Embryonic facial prominence (tissue), 1 donor: ENCODE measurements around the gene SPRR1A.

Experiments
- DNase-seq: peaks from one replicate; pipeline ENCODE4 v3.0.0-alpha.2; 2016; ENCODE audit errors: extremely low spot score

SPRR1A gene, protein sequence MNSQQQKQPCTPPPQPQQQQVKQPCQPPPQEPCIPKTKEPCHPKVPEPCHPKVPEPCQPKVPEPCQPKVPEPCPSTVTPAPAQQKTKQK

DNA sequence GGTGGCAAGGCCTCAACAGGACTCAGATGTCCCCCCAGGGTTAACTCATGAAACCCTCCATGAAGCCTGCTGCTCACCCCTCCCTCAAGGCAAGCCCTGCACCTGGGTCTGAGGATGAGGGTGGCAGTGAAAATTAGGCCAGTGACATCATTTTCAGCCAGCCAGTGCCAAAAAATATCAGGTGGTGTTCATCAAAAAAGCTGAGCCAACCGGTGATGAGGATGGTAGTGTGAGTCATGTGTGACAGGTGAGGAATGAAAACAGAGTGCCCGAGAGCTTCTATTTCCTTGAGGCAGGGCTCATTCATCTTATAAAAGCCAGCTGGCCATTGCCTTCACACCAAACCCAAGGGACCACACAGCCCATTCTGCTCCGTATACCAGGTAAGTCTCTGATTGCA is at the start of gene SPRR1A:
Gene SPRR1A, plus strand, starts transcription at position 339 of the 400 bp plus-strand sequence. CDS start 1,150 bp downstream, outside the sequence.
- no peak for DNase-seq

DNA sequence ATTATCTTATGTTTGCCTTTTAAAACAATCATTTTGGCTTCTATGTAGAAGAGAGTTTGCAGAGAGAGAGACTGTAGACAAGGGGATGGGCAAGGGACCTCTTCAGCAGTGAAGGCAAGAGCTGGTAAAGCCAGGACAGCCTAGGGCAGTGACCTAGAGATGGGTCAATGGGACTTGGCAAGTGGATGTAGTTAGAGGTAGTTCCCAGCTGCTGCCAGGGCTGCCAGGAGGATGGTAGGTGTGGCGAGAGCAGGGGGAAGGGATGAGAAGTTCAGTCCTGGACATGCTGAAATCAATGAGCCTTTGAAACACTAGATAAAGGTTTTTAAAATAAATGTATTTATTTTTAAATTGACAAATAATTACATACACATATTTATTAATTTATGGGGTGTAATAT is 43.3 kb upstream of the SPRR1A start:
- DNase-seq: no peak

GRCh38 chr1:152941037-152941711 is 42.7 kb upstream of the SPRR1A start:
- no peak for DNase-seq

DNA sequence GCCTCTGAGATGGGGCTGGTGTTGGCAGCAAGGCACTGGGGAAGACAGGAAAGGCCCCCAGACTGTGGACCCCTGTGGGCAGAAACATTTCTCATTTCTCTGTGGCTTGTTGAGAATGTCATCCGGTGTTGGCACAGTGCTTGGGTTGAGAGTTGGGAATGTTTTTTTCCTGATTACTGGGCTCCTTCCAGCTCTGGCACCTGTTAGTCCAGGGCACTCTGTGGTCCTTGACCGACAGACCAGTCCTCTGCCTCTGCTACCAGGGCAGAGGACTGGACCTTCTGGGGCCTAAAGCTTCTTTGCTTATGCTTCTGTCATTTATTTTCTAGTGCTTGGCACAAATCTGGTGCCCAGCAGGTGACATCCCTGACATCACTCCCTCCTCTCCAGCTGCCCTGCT is 41.7 kb upstream of the SPRR1A start:
- no peak for DNase-seq

DNA sequence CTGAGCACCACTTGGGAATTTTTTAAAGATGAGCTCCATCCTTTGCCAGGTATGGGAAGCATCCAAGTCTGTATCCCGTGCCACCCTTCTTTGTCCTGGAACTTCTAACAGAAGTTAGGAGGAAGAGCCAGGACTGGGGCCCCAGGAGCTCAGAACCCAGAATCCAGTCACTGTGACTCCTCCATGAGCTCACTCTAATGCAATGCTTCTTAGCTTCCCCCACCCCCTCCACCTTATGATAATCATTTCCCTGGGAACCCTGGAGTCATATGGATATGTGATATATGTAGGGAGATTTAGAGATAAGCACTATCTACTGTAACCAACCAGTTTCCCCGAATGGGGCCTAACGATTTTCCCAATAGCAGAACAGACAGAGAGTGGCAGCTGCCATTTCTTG is 37.6 kb upstream of the SPRR1A start:
- DNase-seq: no peak

DNA sequence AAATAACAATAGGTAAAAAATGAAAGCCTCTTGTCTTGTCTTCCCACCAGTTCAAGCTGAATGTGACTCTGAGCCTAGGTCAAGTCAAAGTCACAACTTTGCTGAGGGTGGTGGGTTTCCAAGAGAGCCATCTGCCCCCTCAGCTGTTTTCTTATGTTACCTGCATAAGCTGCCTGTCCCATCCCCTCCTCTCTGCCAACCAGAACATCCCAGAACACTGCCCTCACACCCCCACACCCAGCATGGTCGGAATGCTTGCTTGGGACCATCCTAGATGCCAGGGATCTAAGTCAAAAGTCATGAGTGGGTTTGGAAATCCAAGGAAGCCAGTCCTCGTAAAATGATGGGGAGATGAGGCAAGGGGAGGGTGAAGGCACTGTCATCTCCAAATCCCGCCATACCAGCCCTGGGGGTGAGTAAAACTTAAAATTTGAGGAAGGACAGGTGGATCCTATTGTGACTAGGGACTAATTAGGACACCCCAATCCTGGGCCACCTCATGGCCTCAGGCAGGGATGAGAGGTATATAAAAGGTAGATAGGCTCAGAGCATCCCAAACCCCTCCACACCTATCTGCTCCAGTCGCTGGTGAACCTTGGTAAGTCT is 37.1 kb upstream of the SPRR1A start, which contains the start of gene SPRR5:
Gene SPRR5, plus strand, starts transcription at position 556 of the 606 bp plus-strand sequence. CDS start 1,349 bp downstream, outside the sequence.
- DNase-seq: no peak

- DNase-seq: no peak
Observed at GRCh38 chr1:152951711-152952110, 32.2 kb upstream of the SPRR1A start.

DNA sequence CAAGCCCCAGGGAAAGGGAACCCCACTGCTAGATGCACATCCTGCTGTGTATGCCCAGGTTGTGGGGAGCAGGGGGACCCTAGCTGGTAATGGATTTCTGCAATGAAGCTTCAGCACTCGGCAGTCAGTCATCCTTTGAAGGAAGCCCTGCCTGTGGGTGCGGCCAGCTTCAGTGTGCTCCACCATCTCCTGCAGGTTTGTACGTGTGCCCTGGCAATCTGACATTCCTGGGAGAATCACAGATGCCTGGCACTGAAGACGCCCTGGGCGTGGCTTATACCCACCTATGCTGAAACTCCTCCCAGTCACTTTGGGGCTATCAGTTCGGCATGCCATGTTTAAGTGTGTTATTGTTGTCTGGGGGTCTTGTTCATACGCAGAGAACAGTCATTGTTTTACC is 30.1 kb upstream of the SPRR1A start:
- no peak for DNase-seq

GRCh38 chr1:152954436-152954835 is 29.4 kb upstream of the SPRR1A start:
- no peak for DNase-seq

DNA sequence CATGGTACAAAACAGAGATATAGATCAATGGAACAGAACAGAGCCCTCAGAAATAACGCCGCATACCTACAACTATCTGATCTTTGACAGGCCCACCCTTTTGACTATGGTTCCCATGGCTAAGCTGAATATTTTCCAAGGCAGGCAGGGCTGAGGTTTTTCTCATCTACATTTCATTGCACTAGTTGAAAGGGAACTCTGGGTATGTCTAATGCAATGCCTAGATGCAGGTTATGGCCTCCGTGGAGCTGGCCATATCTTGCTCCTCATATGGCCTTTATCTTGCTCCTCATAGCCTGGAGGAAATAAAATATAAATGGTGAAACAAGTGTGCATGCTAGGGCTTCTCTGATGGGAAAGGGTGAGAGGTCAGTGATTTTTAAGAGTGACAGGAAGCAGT is 26.3 kb upstream of the SPRR1A start:
- no peak for DNase-seq

GRCh38 chr1:152959273-152959672 is 24.6 kb upstream of the SPRR1A start:
- DNase-seq: no peak

- DNase-seq: no peak
Observed at GRCh38 chr1:152959801-152960451, 24.0 kb upstream of the SPRR1A start.

- DNase-seq: no peak
Observed at GRCh38 chr1:152960452-152961044, 23.3 kb upstream of the SPRR1A start.

- no peak for DNase-seq
Observed at GRCh38 chr1:152961226-152961891, 22.5 kb upstream of the SPRR1A start.

- DNase-seq: no peak
Observed at GRCh38 chr1:152962876-152963415, 20.9 kb upstream of the SPRR1A start.

DNA sequence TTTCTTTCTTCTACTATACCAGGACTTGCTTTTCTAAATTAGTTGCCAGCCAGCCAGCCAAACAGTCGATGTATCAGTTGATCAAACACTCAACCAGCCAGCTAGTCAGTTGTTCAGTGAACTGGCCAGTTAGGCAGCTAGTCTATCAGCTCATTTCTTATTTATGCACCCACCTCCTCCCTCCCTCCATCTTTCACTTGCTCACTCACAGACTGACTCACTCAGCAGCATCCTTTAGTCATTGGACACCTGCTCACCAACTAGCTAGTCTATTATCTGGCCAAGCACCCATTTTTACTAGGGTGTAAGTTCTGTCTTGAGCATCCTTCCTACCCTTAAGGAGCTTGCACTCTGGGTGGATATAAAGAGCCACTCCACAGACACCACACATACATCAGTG is 19.3 kb upstream of the SPRR1A start:
- DNase-seq: no peak

GRCh38 chr1:152965853-152966252 is 18.0 kb upstream of the SPRR1A start:
- no peak for DNase-seq

GRCh38 chr1:152967201-152967600 is 16.7 kb upstream of the SPRR1A start:
- no peak for DNase-seq

DNA sequence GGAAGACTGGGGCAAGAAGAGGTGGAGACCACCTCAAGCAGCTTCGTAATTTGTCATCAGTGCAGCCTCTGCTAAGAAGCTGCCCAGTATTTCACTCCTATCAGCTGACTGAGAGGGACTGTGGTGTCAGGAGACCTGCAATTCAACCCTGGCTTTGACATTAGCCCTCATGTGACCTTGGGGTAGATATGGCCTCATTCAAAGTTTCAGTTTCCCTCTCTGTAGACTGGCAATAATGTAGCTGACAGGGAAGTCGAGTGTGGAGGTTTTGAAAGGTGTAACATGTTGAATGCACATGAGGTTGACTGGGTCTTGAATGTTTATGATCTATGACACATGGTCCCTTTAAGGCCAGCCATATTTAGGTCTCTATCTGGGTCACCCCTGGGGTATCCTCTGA is 15.6 kb upstream of the SPRR1A start:
- no peak for DNase-seq

GRCh38 chr1:152969036-152969435 is 14.8 kb upstream of the SPRR1A start:
- DNase-seq: no peak

GRCh38 chr1:152970495-152970894 is 13.4 kb upstream of the SPRR1A start, which contains the start of gene SPRR4:
SPRR4 (plus strand) TSS chr1:152970648; CDS start chr1:152971891, 1,243 bp downstream.
- no peak for DNase-seq
